NCI-H460 (cell line): ENCODE measurements around the gene MPRIP. TPM values are rescaled to one million over a fixed set of nuclear protein-coding genes. Genes with fewer than 3 reads are reported as not detected.
"Not testable (repeated sequence)": the region's sequence is repeated elsewhere in the genome, so short reads cannot be mapped to it uniquely, and the experiment has no call there.

ENCODE experiments used
- DNase-seq: peaks from one replicate; pipeline ENCODE4 v3.0.0-alpha.2; 2016; ENCODE audit warnings: low read depth; ENCODE audit errors: extremely low read depth
- total RNA-seq: library from RNA; depleted of rRNA; stranded (reverse); fragments of >200 nt; shearing (Covaris generic); gene quantifications from 2 replicates; pipeline ENCODE4 v1.2.3, GENCODE V29; 2014

Gene MPRIP
- total RNA-seq, 1 experiment from 2014 or later, result 87.9 TPM

GRCh38 chr17:17156511-17156910 lies 114.3 kb downstream of the MPRIP start:
- DNase-seq, result no peak

GRCh38 chr17:17157041-17157440 lies 114.8 kb downstream of the MPRIP start:
- no peak for DNase-seq

GRCh38 chr17:17158506-17158905 lies 116.2 kb downstream of the MPRIP start:
- not testable (repeated sequence) for DNase-seq

GRCh38 chr17:17159571-17159970 lies 117.3 kb downstream of the MPRIP start:
- no peak for DNase-seq

- DNase-seq, result no peak
Observed at GRCh38 chr17:17161121-17161520, 118.9 kb downstream of the MPRIP start.

GRCh38 chr17:17161759-17162158 lies 119.5 kb downstream of the MPRIP start:
- no peak for DNase-seq

- DNase-seq, result no peak
Observed at GRCh38 chr17:17164156-17164555, 121.9 kb downstream of the MPRIP start.

GRCh38 chr17:17164676-17165075 lies 122.4 kb downstream of the MPRIP start:
- DNase-seq, result no peak

- no peak for DNase-seq
Observed at GRCh38 chr17:17165666-17166308, 123.5 kb downstream of the MPRIP start.

- DNase-seq, result no peak
Observed at GRCh38 chr17:17166446-17166845, 124.2 kb downstream of the MPRIP start.

GRCh38 chr17:17167356-17167755 lies 125.1 kb downstream of the MPRIP start:
- DNase-seq, result no peak

GRCh38 chr17:17167986-17168385 lies 125.7 kb downstream of the MPRIP start:
- no peak for DNase-seq

- no peak for DNase-seq
Observed at GRCh38 chr17:17168401-17168800, 126.1 kb downstream of the MPRIP start.

GRCh38 chr17:17169396-17169795 lies 127.1 kb downstream of the MPRIP start:
- no peak for DNase-seq

- no peak for DNase-seq
Observed at GRCh38 chr17:17170346-17170985, 128.2 kb downstream of the MPRIP start.

- no peak for DNase-seq
Observed at GRCh38 chr17:17171186-17171585, 128.9 kb downstream of the MPRIP start.

- DNase-seq, result no peak
Observed at GRCh38 chr17:17172001-17172939, 130.0 kb downstream of the MPRIP start.

- no peak for DNase-seq
Observed at GRCh38 chr17:17172990-17173389, 130.7 kb downstream of the MPRIP start.

- no peak for DNase-seq
Observed at GRCh38 chr17:17173921-17174320, 131.7 kb downstream of the MPRIP start.

GRCh38 chr17:17175340-17175739 lies 133.1 kb downstream of the MPRIP start:
- DNase-seq, result no peak

- no peak for DNase-seq
Observed at GRCh38 chr17:17175917-17176316, 133.7 kb downstream of the MPRIP start.
